Measurements from ENCODE around the gene MVB12B.

MVB12B gene

GRCh38 chr9:126365780-126366179, 39.2 kb downstream of the MVB12B start:
- no peak for DNase-seq

- no peak for DNase-seq
These were observed 39.9 kb downstream of the MVB12B start for GRCh38 chr9:126366366-126367011.

- DNase-seq: no peak
These were observed 40.5 kb downstream of the MVB12B start for GRCh38 chr9:126367139-126367538.

- no peak for DNase-seq
These were observed 41.0 kb downstream of the MVB12B start for GRCh38 chr9:126367616-126368015.

GRCh38 chr9:126368020-126368419, 41.4 kb downstream of the MVB12B start:
- no peak for DNase-seq

- DNase-seq: no peak
These were observed 44.6 kb downstream of the MVB12B start for GRCh38 chr9:126371007-126371870.

- DNase-seq: no peak
These were observed 46.1 kb downstream of the MVB12B start for GRCh38 chr9:126372716-126373115.

GRCh38 chr9:126373241-126373640, 46.6 kb downstream of the MVB12B start:
- no peak for DNase-seq

- DNase-seq: no peak
These were observed 47.7 kb downstream of the MVB12B start for GRCh38 chr9:126374366-126374781.

- DNase-seq: no peak
These were observed 48.8 kb downstream of the MVB12B start for GRCh38 chr9:126375386-126375785.

- DNase-seq: no peak
These were observed 49.9 kb downstream of the MVB12B start for GRCh38 chr9:126376311-126377175.

GRCh38 chr9:126377176-126377509, 50.5 kb downstream of the MVB12B start:
- DNase-seq: no peak

GRCh38 chr9:126377536-126377935, 50.9 kb downstream of the MVB12B start:
- no peak for DNase-seq

- DNase-seq: no peak
These were observed 52.1 kb downstream of the MVB12B start for GRCh38 chr9:126378761-126379160.

- no peak for DNase-seq
These were observed 53.2 kb downstream of the MVB12B start for GRCh38 chr9:126379661-126380360.

- DNase-seq: no peak
These were observed 53.8 kb downstream of the MVB12B start for GRCh38 chr9:126380447-126380846.

GRCh38 chr9:126381195-126381594, 54.6 kb downstream of the MVB12B start:
- no peak for DNase-seq

GRCh38 chr9:126383406-126384046, 56.9 kb downstream of the MVB12B start:
- no peak for DNase-seq

GRCh38 chr9:126384926-126385325, 58.3 kb downstream of the MVB12B start:
- no peak for DNase-seq

GRCh38 chr9:126386088-126386487, 59.5 kb downstream of the MVB12B start:
- no peak for DNase-seq

GRCh38 chr9:126386776-126387175, 60.1 kb downstream of the MVB12B start:
- DNase-seq: no peak

GRCh38 chr9:126388964-126389708, 62.5 kb downstream of the MVB12B start:
- no peak for DNase-seq
